NCI-H748 treated with DMSO at 0.1 percent for 48 hours (cell line): Measurements from ENCODE around the gene CCSER1.
"Not testable (repeated sequence)": the region's sequence is repeated elsewhere in the genome, so short reads cannot be mapped to it uniquely, and the experiment has no call there.

ENCODE experiments used
- DNase-seq: peaks from one replicate; lab custom pipeline; 2025; lab: John Stamatoyannopoulos, UW

Gene CCSER1

DNA sequence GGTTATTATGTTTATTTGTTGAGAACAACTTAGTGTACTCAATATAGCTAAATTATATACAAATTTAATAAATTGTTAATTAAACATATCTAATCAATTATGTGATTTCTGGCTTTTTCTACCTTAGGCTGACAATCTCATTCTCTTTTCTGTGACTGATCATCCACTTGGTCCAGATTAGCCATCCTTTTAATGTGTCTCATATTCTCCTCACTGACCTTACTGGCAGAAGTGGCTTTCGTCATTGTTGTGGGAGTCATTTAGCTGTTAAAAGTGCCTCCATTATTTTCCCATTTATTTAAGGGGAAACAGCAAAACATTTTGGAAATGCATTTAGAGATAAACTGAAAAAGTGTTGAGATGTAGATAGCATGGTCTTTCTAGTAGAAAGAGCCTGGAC, 172.2 kb downstream of the CCSER1 start:
- no peak for DNase-seq

DNA sequence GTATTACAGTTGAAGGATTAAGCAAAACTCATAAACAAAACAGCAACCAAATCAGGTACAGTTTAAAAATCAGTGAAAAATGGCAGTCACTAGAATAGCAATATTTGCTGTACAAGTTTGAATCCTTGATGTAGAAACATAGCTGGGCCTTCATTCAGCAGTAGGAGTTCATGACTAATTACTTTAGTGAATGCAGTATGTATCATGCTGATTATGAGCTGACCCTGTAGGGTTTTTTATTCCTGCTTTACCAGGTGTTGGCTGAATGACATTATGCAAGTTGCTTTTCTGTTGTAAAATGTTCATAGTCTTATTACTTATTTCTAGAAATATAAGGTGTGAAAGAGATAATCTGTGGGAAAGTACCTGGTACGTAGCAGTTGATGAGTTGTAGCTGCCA, 179.6 kb downstream of the CCSER1 start:
- DNase-seq: no peak

DNA sequence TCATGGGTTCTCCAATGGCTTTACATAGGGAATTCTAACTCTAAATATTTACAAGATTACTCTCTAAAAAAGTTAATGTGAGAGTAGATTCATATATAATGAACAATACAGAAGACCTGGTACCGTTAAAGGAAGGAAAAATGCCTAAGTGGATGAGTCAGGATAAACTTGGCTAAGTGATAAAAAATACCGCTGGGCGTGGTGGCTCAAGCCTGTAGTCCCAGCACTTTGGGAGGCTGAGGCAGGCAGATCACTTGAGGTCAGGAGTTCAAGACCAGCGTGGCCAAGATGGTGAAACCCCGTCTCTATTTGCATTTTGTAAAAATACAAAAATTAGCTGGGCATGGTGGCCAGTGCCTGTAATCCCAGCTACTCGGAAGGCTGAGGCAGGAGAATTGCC, 189.9 kb downstream of the CCSER1 start:
- not testable (repeated sequence) for DNase-seq

DNA sequence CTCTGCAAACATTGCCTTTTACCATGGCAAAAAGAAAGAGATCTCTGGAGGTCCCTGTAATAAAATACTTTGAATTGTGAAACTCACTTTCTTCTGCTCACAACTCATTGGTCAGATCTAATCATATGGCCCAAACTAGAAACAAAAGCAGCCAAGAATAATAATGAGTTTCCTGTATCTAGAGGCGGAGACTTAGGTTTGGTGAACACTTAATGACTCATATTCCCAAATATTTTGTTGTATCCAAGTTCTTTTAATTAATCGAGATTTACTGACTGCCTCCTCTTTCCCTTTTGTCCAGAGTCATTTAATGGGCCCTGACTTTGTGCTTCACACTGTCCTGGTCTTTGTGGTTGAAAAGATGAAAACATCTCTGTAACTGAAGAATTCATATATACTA, 190.6 kb downstream of the CCSER1 start:
- no peak for DNase-seq

DNA sequence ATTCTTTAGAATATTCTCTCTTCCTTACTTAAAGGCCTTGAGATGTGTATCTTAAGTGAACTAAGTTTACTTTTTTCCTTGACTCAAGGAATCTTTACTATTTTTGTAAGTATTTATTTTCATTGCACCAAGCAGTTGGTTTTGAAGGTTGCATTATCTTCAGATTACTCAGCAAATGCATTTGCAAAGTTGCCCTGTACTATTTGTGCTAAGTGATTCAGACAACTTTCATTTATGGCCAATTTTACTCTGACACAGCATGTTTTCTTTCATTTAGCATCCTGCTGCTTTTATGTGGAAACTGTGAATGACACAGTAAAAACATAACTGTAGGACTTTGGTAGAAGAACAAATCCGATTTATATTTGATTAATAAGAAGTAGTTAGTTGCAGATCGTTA, 191.0 kb downstream of the CCSER1 start:
- no peak for DNase-seq

DNA sequence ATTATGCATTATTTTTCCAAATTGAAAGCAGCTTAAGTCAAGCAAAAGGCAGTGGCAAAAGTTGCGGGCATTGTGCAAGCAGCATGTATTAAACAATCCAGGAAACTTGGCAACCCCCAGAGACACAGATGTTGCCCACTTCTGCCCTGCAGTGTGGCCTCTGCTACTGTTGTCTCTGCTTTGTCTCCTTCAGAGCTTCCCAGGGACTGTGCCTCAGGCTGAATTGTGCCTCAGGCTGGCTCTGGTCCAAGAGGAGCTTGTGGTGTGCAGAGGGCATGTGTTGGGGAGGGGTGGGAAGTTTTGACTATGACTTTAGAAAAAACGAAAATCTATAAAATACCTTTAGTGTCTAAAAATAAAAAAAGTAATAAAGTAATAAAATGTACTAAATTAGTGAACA, 201.4 kb downstream of the CCSER1 start:
- no peak for DNase-seq

DNA sequence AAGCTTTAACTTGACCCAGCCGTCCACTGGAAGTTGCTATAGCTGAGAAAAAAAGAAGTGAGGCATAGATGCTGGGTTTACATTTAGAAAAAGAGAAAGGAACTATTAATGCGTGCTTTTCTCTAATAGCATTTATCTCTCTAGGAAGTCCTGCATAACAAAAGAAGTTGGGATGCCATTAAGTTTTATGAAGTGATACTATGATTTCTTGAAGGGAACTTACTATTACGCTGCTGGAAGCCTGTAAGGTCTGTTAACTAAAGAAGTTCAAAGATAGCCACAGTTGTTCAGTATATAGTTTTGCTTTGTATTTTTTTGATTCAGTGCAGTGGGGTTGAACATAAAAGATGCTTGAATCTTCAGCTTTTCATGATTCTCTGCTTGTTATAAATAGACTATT, 203.4 kb downstream of the CCSER1 start:
- DNase-seq: no peak

DNA sequence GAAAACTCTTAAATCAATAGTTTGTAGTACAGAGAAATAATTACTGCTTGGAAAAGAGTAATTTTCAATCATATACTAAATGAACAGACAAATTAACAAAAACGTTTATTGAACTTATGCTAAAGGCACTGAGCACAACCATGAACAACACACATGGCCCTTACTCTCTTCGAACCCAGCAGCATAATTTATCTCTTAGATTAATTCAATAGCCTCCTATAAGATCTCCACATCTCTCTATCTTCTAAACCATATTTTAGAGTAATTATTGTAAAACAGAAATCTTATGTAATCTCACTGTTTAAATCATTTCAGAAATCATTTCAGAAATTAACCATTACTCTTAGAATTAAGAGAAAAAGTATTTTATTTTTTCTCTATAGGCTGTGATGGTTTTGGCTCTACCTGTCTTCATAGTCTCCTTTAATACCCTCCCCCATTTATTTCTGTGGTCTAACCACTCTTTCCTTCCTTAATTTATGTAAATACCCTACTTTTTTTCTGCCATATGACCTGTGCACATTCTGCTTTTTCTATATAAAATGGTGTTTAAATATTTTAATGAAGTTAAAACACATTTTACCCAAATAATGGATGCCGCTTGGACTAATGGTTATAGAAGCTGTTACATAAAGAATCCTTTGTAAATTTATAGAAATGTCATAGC, 218.5 kb downstream of the CCSER1 start:
- no peak for DNase-seq

DNA sequence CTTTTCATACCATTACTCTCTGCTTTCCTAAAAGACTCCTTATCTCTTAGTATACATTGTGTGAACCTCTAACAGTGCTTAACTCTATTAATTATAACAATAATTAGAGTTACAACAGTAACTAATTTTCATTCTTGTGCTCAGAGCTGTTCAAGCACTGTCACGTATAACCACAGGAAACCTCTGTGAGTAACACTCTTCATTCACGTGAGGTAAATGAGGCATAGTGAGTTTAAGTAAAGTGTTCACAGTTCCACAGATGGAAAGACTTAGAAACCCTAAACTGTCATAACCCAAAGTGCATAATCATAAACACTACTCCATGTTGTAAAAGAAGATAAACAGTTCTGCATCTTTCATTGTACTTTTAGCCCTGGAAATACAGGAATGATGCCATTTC, 222.4 kb downstream of the CCSER1 start:
- DNase-seq: no peak

DNA sequence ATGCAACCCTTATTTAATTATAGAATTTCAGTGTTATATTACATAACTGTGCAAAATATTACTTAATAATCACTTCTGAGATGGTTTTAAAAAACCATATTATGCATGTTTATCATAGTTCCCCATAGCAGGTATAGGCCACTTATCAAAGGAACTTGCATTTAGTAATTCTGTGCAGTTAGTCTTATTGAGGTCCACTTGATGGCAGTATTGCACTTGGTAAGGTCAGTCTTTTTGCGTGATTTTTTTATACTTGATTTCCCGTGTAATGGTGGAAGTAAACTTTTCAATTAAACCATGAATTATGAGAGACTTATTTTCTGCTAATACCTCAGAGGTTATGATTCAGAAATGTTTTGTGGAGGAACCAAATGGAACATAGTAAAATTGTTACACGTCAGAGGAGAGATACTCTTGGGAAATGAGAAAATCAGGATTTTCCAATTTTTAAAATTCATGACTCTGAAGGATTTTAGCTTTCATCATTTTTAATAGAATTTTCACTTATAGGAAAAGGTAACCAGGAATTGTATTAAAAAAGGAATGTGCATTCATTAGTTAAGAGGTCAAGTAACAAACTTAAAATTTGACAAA, 230.0 kb downstream of the CCSER1 start:
- peak; percentile 22 for DNase-seq

DNA sequence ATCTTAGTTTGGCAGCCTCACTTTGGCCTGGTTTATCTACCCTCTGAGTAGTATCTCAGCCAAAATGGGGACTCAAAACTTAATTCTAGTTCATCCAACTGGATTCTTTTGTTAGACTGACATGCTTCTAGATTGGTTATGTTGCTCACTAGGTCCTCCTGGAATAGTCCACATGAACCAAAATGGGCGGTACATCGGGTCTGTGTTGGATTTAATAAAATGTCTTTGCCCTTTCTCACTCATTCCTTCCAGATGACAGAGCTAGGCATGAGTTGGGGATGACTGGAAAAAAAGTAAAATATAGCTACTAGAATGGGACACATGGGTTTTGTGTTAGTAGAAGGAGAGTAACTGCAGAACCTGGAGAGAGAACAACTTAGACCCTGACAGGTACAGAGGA, 247.9 kb downstream of the CCSER1 start:
- DNase-seq: no peak

DNA sequence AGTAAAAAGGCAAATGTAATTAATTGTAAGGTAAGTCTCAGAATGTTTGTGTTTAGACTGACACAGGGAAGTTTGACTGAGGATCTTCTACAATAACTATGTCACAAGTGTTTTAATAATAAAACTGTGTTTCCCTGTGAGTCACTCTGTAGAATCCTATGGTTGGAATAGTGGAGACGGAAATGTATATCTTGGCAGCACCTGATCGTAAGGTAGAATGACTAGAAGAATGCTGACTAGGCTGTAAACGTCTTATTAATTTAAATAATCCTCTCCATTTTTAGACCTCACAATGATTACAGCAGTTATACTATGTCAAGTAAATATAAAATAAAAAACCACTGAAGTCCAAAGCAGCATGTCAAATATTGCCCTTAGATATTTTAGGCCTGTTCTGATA, 266.0 kb downstream of the CCSER1 start:
- DNase-seq: no peak

DNA sequence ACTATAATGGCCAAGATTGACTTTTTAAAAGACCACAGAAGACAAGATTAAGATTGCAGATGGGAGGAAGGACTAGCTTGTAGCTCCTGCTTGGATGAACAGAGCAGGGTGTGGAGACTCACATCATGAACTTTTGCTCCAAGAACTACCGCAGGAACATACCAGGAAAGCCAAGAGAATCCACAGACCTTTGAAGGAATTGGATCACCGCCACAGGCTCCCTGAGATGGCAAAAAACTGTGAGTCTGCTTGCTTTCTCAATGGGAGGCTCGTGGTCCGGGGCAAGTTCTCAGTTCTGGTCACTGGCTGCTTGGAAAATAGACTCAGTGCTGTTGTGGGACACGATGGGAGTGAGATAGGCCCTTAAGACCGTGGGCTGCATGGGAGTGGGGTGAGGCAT, 276.6 kb downstream of the CCSER1 start:
- no peak for DNase-seq

DNA sequence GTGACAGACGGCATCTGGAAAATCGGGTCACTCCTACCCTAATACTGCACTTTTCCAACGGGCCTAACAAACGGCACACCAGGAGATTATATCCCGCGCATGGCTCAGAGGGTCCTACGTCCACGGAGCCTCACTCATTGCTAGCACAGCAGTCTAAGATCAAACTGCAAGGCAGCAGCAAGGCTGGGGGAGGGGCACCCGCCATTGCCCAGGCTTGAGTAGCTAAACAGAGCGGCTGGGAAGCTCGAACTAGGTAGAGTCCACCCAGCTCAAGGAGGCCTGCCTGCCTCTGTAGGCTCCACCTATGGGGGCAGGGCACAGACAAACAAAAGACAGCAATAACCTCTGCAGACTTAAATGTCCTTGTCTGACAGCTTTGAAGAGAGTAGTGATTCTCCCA, 280.7 kb downstream of the CCSER1 start:
- DNase-seq: not testable (repeated sequence)

DNA sequence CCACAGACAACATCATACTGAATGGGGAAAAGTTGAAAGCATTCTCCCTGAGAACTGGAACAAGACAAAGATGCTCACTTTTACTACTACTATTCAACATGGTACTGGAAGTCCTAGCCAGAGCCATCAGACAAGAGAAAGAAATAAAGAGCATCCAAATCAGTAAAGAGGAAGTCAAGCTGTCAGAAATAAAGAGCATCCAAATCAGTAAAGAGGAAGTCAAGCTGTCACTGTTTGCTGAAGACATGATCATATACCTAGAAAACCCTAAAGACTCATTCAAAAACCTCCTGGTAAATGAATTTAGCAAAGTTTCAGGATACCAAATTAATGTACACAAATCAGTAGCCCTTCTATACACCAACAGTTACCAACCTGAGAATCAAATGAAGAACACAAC, 285.6 kb downstream of the CCSER1 start:
- not testable (repeated sequence) for DNase-seq

DNA sequence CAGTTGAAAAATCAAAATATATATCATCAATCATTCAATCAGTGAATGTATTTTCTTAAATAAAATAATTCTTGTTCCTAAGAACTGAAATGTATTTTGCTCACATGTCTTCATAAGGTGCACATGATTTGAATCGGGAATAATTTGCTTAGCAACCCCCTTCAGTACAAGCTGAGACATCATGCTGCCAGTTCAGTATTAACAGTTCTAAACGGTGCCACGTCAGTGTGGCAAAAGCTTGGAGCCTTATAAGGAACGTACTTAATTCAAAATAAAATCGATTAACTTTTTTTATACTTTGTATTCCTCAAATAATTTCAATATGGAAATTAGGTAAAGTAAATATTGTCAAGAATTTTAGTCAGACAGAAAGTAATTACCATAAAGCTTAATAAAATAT, 287.9 kb downstream of the CCSER1 start:
- DNase-seq: no peak

DNA sequence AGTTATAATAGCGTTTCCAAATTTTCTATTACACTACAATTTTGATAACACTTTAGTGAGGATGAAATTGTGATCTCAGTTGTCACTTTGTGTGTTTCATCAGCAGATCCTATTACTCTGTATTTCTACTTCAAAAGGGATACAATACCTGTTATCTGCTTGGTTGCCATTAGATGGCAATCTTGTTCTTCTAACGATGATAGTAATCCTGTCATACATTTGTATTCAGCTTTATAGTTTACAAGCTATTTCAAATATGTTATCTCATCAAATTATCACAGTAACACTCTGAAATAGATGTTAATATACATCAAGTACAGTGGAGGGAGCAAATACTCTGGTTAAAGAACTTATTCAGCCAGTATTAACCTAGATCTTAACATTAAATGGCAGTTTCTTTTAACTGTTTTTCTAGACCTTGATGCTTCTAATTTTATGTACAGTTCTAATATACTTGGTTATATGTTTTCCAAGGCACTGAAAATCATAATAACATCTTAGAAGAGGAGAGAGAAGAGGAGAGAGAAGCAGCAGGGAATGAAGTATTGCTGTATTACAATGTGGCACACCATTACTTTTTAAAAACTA, 292.0 kb downstream of the CCSER1 start:
- DNase-seq: peak; percentile 3

DNA sequence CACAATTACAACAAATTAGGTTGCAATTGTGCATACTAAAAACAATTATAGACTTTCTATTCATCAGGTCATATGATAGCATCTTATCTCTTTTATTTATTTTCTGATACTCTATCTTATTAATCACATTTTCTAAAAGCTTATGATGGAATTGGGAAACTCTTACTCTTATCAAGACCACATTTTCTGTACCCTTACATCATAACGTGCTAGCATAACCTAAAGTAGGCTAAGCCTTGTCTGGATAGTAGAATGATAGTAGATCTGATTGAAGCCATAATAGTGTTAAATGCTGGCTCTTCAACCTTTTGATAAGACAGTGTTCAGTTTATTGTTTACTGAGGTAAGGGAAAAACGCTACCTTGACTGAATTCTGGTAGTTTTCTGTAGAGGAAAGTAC, 294.0 kb downstream of the CCSER1 start:
- no peak for DNase-seq

DNA sequence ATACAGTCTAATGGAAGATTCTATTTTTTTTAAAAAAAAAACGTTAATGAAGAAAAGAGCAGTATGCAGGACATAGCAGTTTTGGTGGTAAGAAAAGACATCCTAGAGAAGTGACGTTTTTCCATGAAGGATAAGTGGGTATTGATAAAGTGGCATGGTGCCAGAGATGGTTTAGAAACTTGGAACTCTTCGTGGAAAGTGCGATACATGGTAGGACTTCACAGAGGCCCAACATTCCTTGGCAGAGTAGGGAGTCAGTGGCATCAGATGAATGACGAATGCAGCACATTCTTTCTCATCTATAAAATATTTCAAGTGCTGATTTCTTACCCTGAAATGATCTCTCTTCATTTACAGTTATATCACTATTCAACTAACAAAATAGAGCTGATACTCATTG, 298.7 kb downstream of the CCSER1 start:
- DNase-seq: no peak

DNA sequence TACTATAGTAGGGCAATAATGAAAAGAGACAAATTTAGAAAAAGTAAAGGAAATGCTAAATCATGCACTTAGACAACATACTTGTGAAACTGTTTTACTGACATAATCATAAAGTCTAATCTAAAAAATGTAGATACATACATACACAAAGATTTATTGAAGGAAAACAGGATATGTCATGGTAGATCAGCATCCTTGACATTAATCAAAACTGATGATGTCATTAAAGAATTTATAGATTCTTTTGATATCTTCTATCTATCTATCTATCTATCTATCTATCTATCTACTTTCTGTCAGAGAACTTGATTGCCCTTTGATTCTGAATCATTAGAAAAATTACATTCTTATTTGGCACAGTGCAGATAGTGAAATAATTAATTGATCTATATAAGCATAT, 311.3 kb downstream of the CCSER1 start:
- no peak for DNase-seq

DNA sequence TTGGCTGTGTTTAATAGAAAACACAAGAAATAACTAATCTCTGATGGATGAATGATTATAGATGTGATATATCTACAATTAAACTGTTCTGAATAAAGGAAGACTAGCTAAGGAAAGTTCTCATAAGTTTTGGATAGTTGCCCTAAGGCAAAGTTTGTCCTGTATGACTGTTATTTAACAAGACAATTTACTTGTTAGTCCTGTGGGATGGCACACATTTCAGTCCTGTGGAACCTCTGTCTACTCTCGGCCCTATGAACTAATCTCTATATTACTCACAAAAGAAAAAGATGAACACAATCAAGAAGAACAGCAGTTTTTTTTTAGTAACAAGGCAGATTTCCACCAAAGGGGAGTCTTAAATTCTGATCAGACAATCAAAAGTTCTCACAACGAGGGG, 314.6 kb downstream of the CCSER1 start:
- DNase-seq: no peak

DNA sequence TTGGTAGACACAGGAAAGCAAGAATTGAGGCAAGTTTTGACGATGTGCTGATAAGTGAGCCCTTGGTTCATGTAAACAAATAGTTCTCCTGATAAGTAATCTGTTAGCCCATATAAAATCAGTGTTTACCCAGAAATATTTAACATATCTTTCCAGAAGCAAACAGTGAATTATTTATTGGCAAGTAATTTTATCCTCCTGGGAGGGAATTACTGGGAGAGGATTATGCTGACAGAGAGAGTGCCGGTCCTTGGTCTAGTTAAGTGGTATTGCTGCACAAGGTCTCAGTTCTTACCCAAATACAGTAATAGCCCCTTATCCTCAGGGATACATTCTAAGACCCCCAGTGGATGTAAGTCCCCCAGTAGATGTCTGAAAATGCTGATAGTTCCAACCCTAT, 315.4 kb downstream of the CCSER1 start:
- no peak for DNase-seq

DNA sequence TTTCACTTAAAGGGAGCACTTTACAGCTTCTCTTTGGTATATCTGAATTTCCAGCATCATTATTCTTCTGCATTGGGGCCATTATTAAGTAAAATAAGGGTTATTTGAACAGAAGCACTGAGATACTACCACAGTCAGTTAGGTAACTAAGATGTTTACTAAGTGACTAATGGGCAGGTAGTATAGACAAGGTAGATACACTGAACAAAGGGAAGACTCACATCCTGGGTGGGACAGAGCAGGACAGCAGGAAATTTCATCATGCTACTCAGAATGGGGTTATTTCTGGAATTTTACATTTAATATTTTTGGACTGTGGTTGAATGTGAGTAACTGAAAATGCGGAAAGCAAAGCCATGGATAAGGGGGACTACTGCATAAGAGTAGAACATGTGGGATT, 316.0 kb downstream of the CCSER1 start:
- DNase-seq: no peak

DNA sequence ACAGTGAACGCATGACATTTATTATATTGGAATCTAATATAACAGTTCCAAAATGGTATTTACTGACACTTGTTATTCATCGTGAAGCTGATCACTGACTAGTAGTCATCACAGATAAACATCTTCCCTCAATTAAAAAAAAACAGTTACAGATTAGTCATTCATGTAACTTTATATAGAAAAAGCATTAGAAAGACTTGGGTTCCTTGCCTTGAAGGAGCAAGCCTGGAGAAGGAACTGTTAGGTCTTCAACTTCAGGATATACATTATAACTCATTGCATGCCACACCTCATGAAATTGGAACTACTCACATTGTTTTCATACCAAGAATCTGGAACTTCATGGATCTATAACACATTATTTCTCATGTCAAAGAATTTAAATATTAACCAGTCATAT, 317.7 kb downstream of the CCSER1 start:
- DNase-seq: no peak
